GM21528 (cell line): ENCODE measurements around the gene UBXN4.
"Not testable (repeated sequence)": the region's sequence is repeated elsewhere in the genome, so short reads cannot be mapped to it uniquely, and the experiment has no call there.

Experiments
- ATAC-seq: cut with Tn5 transposase; IDR thresholded peaks from one replicate; pipeline ENCODE4 v1.9.1; 2021; ENCODE audit warnings: mild to moderate bottlenecking, moderate library complexity; ENCODE audit not compliant: unreplicated experiment, low FRiP score

Gene UBXN4

GRCh38 chr2:135762530-135762929 lies 20.9 kb downstream of the UBXN4 start:
- ATAC-seq = no peak

- no peak for ATAC-seq
Observed at GRCh38 chr2:135768863-135769262, 27.2 kb downstream of the UBXN4 start.

GRCh38 chr2:135773319-135773718 lies 31.7 kb downstream of the UBXN4 start:
- ATAC-seq = no peak

- ATAC-seq = no peak
Observed at GRCh38 chr2:135773917-135774316, 32.3 kb downstream of the UBXN4 start.

GRCh38 chr2:135775420-135775819 lies 33.8 kb downstream of the UBXN4 start:
- ATAC-seq = no peak

GRCh38 chr2:135776367-135776766 lies 34.7 kb downstream of the UBXN4 start:
- no peak for ATAC-seq

GRCh38 chr2:135782231-135782630 lies 40.6 kb downstream of the UBXN4 start:
- ATAC-seq = no peak

GRCh38 chr2:135783439-135783838 lies 41.8 kb downstream of the UBXN4 start:
- no peak for ATAC-seq

GRCh38 chr2:135785032-135785431 lies 43.4 kb downstream of the UBXN4 start:
- ATAC-seq = no peak

GRCh38 chr2:135786823-135787222 lies 45.2 kb downstream of the UBXN4 start:
- no peak for ATAC-seq

GRCh38 chr2:135790423-135790822 lies 48.8 kb downstream of the UBXN4 start:
- ATAC-seq = no peak

- no peak for ATAC-seq
Observed at GRCh38 chr2:135791418-135792190, 49.9 kb downstream of the UBXN4 start.

- ATAC-seq = no peak
Observed at GRCh38 chr2:135792401-135793150, 50.9 kb downstream of the UBXN4 start.

GRCh38 chr2:135795641-135796040 lies 54.0 kb downstream of the UBXN4 start:
- not testable (repeated sequence) for ATAC-seq

- ATAC-seq = no peak
Observed at GRCh38 chr2:135796606-135797005, 55.0 kb downstream of the UBXN4 start.

GRCh38 chr2:135797497-135798274 lies 56.0 kb downstream of the UBXN4 start:
- peak; percentile 63 for ATAC-seq

- ATAC-seq = no peak
Observed at GRCh38 chr2:135798275-135798705, 56.6 kb downstream of the UBXN4 start.

- no peak for ATAC-seq
Observed at GRCh38 chr2:135798762-135799161, 57.1 kb downstream of the UBXN4 start.

GRCh38 chr2:135799738-135800137 lies 58.1 kb downstream of the UBXN4 start:
- no peak for ATAC-seq

- ATAC-seq = no peak
Observed at GRCh38 chr2:135800513-135801460, 59.1 kb downstream of the UBXN4 start.
